K562 (cell line): ENCODE data around the gene BTN3A1. TPM values are rescaled to one million over a fixed set of nuclear protein-coding genes. Genes with fewer than 3 reads are reported as not detected.

Source experiments
- CAMTA2 ChIP-seq: fragments of 250-450 bp; sonication (Bioruptor Pico); conservative IDR thresholded peaks from 2 replicates; pipeline ENCODE4 v1.5.1; 2022
- EP300 ChIP-seq: IDR thresholded peaks from 2 replicates; pipeline ENCODE4 v1.6.1; 2012; ENCODE audit warnings: low read length, improper control_type of control experiment
- FOXJ3 ChIP-seq: sonication (generic); formaldehyde crosslinking; IDR thresholded peaks from 2 replicates; pipeline ENCODE4 v1.4.0; 2020; ENCODE audit warnings: mild to moderate bottlenecking, missing genetic modification reagents
- GATA2 ChIP-seq: sonication (generic); formaldehyde crosslinking; IDR thresholded peaks from 2 replicates; pipeline ENCODE4 v1.4.0; 2020; ENCODE audit warnings: mild to moderate bottlenecking, missing genetic modification reagents
- KAT2B ChIP-seq: IDR thresholded peaks from one replicate; pipeline ENCODE4 v1.6.1; 2012; ENCODE audit warnings: low read depth, mild to moderate bottlenecking, control low read depth, inconsistent platforms, low read length, moderate library complexity
- KDM4B ChIP-seq, 2 experiments: fragments of 450-650 bp in 1 of 2; sonication (generic) in 1 of 2; IDR thresholded peaks; 2 replicates each; pipeline ENCODE4 v1.6.1; 2016 to 2017; ENCODE audit warnings: borderline replicate concordance in 2 of 2, antibody characterized with exemption in 1 of 2, low read depth in 1 of 2, mild to moderate bottlenecking in 1 of 2
- MTF1 ChIP-seq: fragments of 250-450 bp; sonication (Bioruptor Pico); IDR thresholded peaks from 2 replicates; pipeline ENCODE4 v1.9.0; 2021; ENCODE audit warnings: moderate library complexity, mild to moderate bottlenecking, inconsistent platforms, borderline replicate concordance
- NFIC ChIP-seq: fragments of 450-650 bp; IDR thresholded peaks from 2 replicates; pipeline ENCODE4 v1.6.1; 2017; ENCODE audit warnings: mild to moderate bottlenecking, inconsistent platforms
- POLR2A ChIP-seq: fragments of 450-650 bp; conservative IDR thresholded peaks from 2 replicates; pipeline ENCODE4 v1.6.1; 2016
- RBFOX2 ChIP-seq: fragments of 200-400 bp; formaldehyde crosslinking; IDR thresholded peaks from 2 replicates; pipeline ENCODE4 v1.6.1; 2017; ENCODE audit warnings: low read depth, mild to moderate bottlenecking, low read length, moderate library complexity
- RNF219 ChIP-seq: fragments of 250-450 bp; sonication (Bioruptor Pico); IDR thresholded peaks from 2 replicates; pipeline ENCODE4 v1.5.0; 2022; ENCODE audit warnings: mild to moderate bottlenecking
- SPI1 ChIP-seq: IDR thresholded peaks from 2 replicates; pipeline ENCODE4 v1.6.1; 2011; ENCODE audit warnings: low read depth, low read length, control low read depth, borderline replicate concordance
- STAT6 ChIP-seq: sonication (generic); formaldehyde crosslinking; IDR thresholded peaks from 2 replicates; pipeline ENCODE4 v1.8.1; 2023; ENCODE audit warnings: mild to moderate bottlenecking, missing genetic modification reagents
- TFAP4 ChIP-seq: sonication (generic); formaldehyde crosslinking; IDR thresholded peaks from 2 replicates; pipeline ENCODE4 v1.8.0; 2022; ENCODE audit warnings: missing genetic modification reagents, mild to moderate bottlenecking, moderate library complexity, borderline replicate concordance
- ZBTB12 ChIP-seq: fragments of 250-450 bp; sonication (Bioruptor Pico); IDR thresholded peaks from 2 replicates; pipeline ENCODE4 v1.4.0; 2020
- ZC3H11A ChIP-seq: IDR thresholded peaks from 2 replicates; pipeline ENCODE4 v1.6.1; 2012; ENCODE audit warnings: low read depth, low read length, improper control_type of control experiment
- ZNF384 ChIP-seq: IDR thresholded peaks from 2 replicates; pipeline ENCODE4 v1.6.1; 2012; ENCODE audit warnings: low read depth, low read length, improper control_type of control experiment
- ZNF41 ChIP-seq: fragments of 250-450 bp; sonication (Bioruptor Pico); conservative IDR thresholded peaks from 2 replicates; pipeline ENCODE4 v1.4.0; 2020; ENCODE audit warnings: mild to moderate bottlenecking
- ZSCAN32 ChIP-seq: fragments of 450-650 bp; formaldehyde crosslinking; IDR thresholded peaks from 2 replicates; pipeline ENCODE4 v1.4.0; 2020; ENCODE audit warnings: mild to moderate bottlenecking, moderate library complexity
- polyA plus RNA-seq, 8 experiments: library from polyadenylated mRNA; depleted of rRNA in 4 of 8; stranded (reverse) in 5 of 8; unstranded in 3 of 8; fragments of >200 nt; fragmentation: Nextera tagmentation in 2 of 8; fragmentation: Illumina TruSeq in 1 of 8; extraction: Ambion mirVana in 2 of 8; extraction: Trizol in 1 of 8; gene quantifications; 2 replicates each; pipeline versions ENCODE4 v1.2.1 to v1.2.3, GENCODE V29; 2011 to 2014; ENCODE audit warnings: inconsistent platforms in 1 of 8, missing spikeins in 1 of 8
- total RNA-seq, 7 experiments: library from RNA; depleted of rRNA in 6 of 7; stranded (reverse); fragments of >200 nt in 6 of 7; fragmentation: Illumina TruSeq in 2 of 7; extraction: Trizol in 2 of 7; gene quantifications; 2 replicates each; pipeline versions ENCODE4 v1.2.1 to v1.2.3, GENCODE V29; 2011 to 2021; ENCODE audit warnings: low replicate concordance in 1 of 7
- TF ChIP-seq, protein P1 (sequence below): fragments of 450-650 bp; formaldehyde crosslinking; IDR thresholded peaks from 2 replicates; pipeline ENCODE4 v1.4.0; 2020; ENCODE audit warnings: mild to moderate bottlenecking, moderate library complexity

Gene BTN3A1
- total and polyA plus RNA-seq, 9 of the 15 experiments (the other 6 are each of a cell fraction or from before 2014, with no cell fraction given), result 0.84 to 8.5 (median 3.9) TPM

GRCh38 chr6:26421259-26422144, 19.4 kb downstream of the BTN3A1 start (continued):
- TF ChIP-seq RNF219 (CRISPR knock-in tag) (no peak), ZC3H11A (no peak), ZNF41 (CRISPR knock-in tag) (no peak), POLR2A (peak; percentile 67), MTF1 (CRISPR knock-in tag) (no peak), STAT6 (no peak), FOXJ3 (no peak), KDM4B (IDR thresholded peaks at IDR 0.05; ENCODE audit: borderline replicate concordance in 2 of 2, low read depth in 1 of 2) (no peak), GATA2 (CRISPR knock-in tag) (no peak), NFIC (0 out of 2 replicates have a peak, but pooled peaks have one; percentile 8), RBFOX2 (peak; percentile 66), KAT2B (no peak), SPI1 (peak; percentile 82), ZBTB12 (CRISPR knock-in tag) (0 out of 2 replicates have a peak, but pooled peaks have one; percentile 35), EP300 (no peak; the same call in 1 of the 2 replicates), ZNF384 (no peak), TFAP4 (CRISPR knock-in tag) (peak; percentile 40; the same call in 1 of the 2 replicates), ZSCAN32 (CRISPR knock-in tag) (no peak), CAMTA2 (CRISPR knock-in tag) (no peak)
- TF ChIP-seq, protein P1, sequence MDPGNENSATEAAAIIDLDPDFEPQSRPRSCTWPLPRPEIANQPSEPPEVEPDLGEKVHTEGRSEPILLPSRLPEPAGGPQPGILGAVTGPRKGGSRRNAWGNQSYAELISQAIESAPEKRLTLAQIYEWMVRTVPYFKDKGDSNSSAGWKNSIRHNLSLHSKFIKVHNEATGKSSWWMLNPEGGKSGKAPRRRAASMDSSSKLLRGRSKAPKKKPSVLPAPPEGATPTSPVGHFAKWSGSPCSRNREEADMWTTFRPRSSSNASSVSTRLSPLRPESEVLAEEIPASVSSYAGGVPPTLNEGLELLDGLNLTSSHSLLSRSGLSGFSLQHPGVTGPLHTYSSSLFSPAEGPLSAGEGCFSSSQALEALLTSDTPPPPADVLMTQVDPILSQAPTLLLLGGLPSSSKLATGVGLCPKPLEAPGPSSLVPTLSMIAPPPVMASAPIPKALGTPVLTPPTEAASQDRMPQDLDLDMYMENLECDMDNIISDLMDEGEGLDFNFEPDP (CRISPR knock-in tag), result no peak
